Keratinocyte (primary cell): ENCODE measurements around the gene POR.

ENCODE experiments used
- EZH2 ChIP-seq: IDR thresholded peaks from one replicate; pipeline ENCODE4 v1.6.1; 2012; ENCODE audit warnings: inconsistent platforms, mild to moderate bottlenecking, low read length, moderate library complexity
- TF ChIP-seq, protein P1 (sequence below), 3 experiments: IDR thresholded peaks in 1 of 3; conservative IDR thresholded peaks in 1 of 3; optimal IDR thresholded peaks in 1 of 3; 2 replicates in 2 of 3; 3 replicates in 1 of 3; pipeline versions ENCODE3 to v1.5.1; 2011; ENCODE audit warnings: low read length in 3 of 3, mild to moderate bottlenecking in 3 of 3, moderate library complexity in 2 of 3, control low read depth in 1 of 3, inconsistent platforms in 1 of 3; ENCODE audit not compliant: insufficient read depth in 2 of 3; ENCODE audit errors: extremely low read depth in 1 of 3

DNA sequence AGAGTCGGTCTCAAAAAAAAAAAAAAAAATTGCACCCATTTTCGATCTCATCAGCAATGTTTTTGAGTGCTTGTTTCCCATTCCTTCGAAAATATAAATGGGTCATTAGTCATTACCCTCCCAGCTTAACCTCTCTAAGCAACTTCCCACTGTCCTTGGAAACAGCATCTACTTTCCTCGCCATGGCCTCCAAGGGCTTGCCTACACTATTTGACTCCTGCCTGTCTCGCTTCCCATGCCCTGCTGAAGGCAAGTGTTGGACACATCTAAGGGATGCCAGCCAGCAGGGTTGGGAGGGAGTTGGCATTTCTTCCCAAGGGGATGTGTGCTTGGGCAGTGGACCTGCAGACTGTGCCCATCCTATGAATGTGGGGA is 48.9 kb upstream of the POR start:
- TF ChIP-seq, protein P1, sequence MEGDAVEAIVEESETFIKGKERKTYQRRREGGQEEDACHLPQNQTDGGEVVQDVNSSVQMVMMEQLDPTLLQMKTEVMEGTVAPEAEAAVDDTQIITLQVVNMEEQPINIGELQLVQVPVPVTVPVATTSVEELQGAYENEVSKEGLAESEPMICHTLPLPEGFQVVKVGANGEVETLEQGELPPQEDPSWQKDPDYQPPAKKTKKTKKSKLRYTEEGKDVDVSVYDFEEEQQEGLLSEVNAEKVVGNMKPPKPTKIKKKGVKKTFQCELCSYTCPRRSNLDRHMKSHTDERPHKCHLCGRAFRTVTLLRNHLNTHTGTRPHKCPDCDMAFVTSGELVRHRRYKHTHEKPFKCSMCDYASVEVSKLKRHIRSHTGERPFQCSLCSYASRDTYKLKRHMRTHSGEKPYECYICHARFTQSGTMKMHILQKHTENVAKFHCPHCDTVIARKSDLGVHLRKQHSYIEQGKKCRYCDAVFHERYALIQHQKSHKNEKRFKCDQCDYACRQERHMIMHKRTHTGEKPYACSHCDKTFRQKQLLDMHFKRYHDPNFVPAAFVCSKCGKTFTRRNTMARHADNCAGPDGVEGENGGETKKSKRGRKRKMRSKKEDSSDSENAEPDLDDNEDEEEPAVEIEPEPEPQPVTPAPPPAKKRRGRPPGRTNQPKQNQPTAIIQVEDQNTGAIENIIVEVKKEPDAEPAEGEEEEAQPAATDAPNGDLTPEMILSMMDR (optimal IDR thresholded peaks at IDR 0.05 in 1 of 3, IDR thresholded peaks at IDR 0.05 in 1 of 3, conservative IDR thresholded peaks at IDR 0.05 in 1 of 3; ENCODE audit: extremely low read depth in 1 of 3, insufficient read depth in 2 of 3, low read length in 3 of 3), result no peak
- no peak for TF ChIP-seq EZH2
